Measurements from ENCODE around the gene RPL4. TPM values are rescaled to one million over a fixed set of nuclear protein-coding genes. Genes with fewer than 3 reads are reported as not detected.

RPL4 gene
- total and polyA plus RNA-seq, 2 donors (not counting 1 experiment from before 2014, with no cell fraction given) = 2,546 to 2,691 TPM

DNA sequence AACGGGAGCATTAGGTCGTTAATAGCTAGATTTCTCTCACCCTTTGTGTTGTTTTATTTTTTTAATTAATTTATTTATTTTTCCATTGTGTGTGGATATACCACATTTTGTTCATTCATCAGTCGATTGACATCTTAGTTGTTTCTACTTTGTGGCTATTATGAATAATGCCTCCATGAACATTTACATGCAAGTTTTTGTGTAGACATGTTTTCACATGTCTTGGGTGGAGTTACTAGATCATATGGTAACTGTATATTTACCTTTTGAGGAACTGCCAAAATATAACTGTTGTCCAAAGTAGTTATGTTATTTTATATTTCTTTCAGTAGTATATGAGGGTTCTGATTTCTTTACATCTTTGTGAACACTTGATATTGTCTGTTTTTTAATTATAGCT, 19.3 kb upstream of the RPL4 start:
- H2AFZ ChIP-seq (ENCODE audit: insufficient read depth, low read depth, low read length, poor library complexity, severe bottlenecking) = no peak overlapping the region
- CTCF ChIA-PET = no interaction called here
- WGBS (ENCODE audit: insufficient coverage) = no CpG with 5 or more reads among the region's 3 CpGs
- POLR2A ChIA-PET = no interaction called here
- H3K27ac ChIP-seq (ENCODE audit: low read length in 2 of 2) = no peak overlapping the region
- Mint-ChIP-seq H3K4me1 (no peaks in the 10 kb centered on the region), H3K27me3 (no peaks in the 10 kb centered on the region), H3K9me3 (ENCODE audit: insufficient read depth) (no peaks in the 10 kb centered on the region), H3K4me3 (no peak overlapping the region), H3K27ac (no peak overlapping the region)
- H3K9ac ChIP-seq (ENCODE audit: low read length) = no peak overlapping the region
- no peaks in the 10 kb centered on the region for H3K79me2 ChIP-seq (ENCODE audit: control insufficient read depth, insufficient read depth, low read length)
- no peak overlapping the region for H3K4me2 ChIP-seq (replicated peaks; ENCODE audit: low read depth, low read length, poor library complexity, severe bottlenecking)
- no peaks in the 10 kb centered on the region for H3K9me3 ChIP-seq (ENCODE audit: control extremely low read depth in 1 of 3, control insufficient read depth in 2 of 3, insufficient read depth in 1 of 3, low read length in 2 of 3)
- TF ChIP-seq, protein P1, sequence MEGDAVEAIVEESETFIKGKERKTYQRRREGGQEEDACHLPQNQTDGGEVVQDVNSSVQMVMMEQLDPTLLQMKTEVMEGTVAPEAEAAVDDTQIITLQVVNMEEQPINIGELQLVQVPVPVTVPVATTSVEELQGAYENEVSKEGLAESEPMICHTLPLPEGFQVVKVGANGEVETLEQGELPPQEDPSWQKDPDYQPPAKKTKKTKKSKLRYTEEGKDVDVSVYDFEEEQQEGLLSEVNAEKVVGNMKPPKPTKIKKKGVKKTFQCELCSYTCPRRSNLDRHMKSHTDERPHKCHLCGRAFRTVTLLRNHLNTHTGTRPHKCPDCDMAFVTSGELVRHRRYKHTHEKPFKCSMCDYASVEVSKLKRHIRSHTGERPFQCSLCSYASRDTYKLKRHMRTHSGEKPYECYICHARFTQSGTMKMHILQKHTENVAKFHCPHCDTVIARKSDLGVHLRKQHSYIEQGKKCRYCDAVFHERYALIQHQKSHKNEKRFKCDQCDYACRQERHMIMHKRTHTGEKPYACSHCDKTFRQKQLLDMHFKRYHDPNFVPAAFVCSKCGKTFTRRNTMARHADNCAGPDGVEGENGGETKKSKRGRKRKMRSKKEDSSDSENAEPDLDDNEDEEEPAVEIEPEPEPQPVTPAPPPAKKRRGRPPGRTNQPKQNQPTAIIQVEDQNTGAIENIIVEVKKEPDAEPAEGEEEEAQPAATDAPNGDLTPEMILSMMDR (IDR thresholded peaks at IDR 0.05) = no peak
- no peak for TF ChIP-seq EZH2 (IDR thresholded peaks at IDR 0.05; ENCODE audit: borderline replicate concordance, insufficient read depth, low read depth, low read length, poor library complexity, severe bottlenecking)
- H3K27me3 ChIP-seq (replicated peaks in 1 of 4; ENCODE audit: control extremely low read depth in 1 of 4, control insufficient read depth in 3 of 4, insufficient read depth in 4 of 4, low read length in 3 of 4) = no peaks in the 10 kb centered on the region
- peaks cover 7 to 12% of the 10 kb centered on the region in 2 experiments for H3K36me3 ChIP-seq (replicated peaks in 1 of 2; ENCODE audit: control extremely low read depth in 1 of 2, control insufficient read depth in 1 of 2, extremely low read depth in 1 of 2, insufficient read depth in 2 of 2, low read length in 1 of 2)
- intact Hi-C loops (cut with micrococcal nuclease) = no loop called here
- no peak overlapping the region for H3K4me3 ChIP-seq (ENCODE audit: control extremely low read depth in 1 of 5, extremely low read depth in 1 of 5, insufficient read depth in 1 of 5, low read depth in 2 of 5, low read length in 4 of 5)
- DNase-seq = no peak
- no peaks in the 10 kb centered on the region for H4K20me1 ChIP-seq (ENCODE audit: control insufficient read depth, insufficient read depth, low read length, poor library complexity, severe bottlenecking)
- no peak for ATAC-seq (ENCODE audit: low read depth)
- no peaks in the 10 kb centered on the region for H3K4me1 ChIP-seq (ENCODE audit: control insufficient read depth in 2 of 2, insufficient read depth in 2 of 2, low read length in 2 of 2)

DNA sequence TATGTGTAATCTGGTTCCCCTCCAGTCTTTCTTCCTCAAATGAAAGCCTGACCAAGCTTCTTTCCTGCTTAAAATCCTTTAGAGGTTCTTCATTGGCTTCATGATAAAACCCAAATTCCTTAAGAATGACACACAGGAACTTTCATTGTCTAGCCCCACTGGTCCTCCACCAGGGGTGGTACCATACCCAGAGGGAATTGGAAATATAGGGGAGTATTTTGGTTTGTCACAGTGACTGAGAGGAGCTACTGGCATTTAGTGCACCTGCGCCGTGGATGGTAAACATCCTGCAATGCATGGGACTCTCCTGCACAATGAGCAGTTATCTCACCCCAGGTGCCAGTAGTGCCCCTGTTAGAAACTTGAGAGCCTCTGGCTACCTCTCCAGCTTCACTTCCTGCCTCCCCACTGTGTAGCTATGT, 11.3 kb upstream of the RPL4 start:
- intact Hi-C loops (cut with micrococcal nuclease) = no loop called here
- Histone ChIP-seq H3K9me3 (ENCODE audit: control extremely low read depth in 1 of 3, control insufficient read depth in 2 of 3, insufficient read depth in 1 of 3, low read length in 2 of 3) (no peaks in the 10 kb centered on the region), H3K4me1 (ENCODE audit: control insufficient read depth in 2 of 2, insufficient read depth in 2 of 2, low read length in 2 of 2) (no peaks in the 10 kb centered on the region), H4K20me1 (ENCODE audit: control insufficient read depth, insufficient read depth, low read length, poor library complexity, severe bottlenecking) (no peaks in the 10 kb centered on the region), H2AFZ (ENCODE audit: insufficient read depth, low read depth, low read length, poor library complexity, severe bottlenecking) (no peak overlapping the region), H3K4me2 (replicated peaks; ENCODE audit: low read depth, low read length, poor library complexity, severe bottlenecking) (no peak overlapping the region), H3K27me3 (replicated peaks in 1 of 4; ENCODE audit: control extremely low read depth in 1 of 4, control insufficient read depth in 3 of 4, insufficient read depth in 4 of 4, low read length in 3 of 4) (no peaks in the 10 kb centered on the region), H3K36me3 (replicated peaks in 1 of 2; ENCODE audit: control extremely low read depth in 1 of 2, control insufficient read depth in 1 of 2, extremely low read depth in 1 of 2, insufficient read depth in 2 of 2, low read length in 1 of 2) (peaks cover 2 to 21% of the 10 kb centered on the region in 2 experiments), H3K4me3 (ENCODE audit: control extremely low read depth in 1 of 5, extremely low read depth in 1 of 5, insufficient read depth in 1 of 5, low read depth in 2 of 5, low read length in 4 of 5) (no peak overlapping the region), H3K79me2 (ENCODE audit: control insufficient read depth, insufficient read depth, low read length) (peaks cover 3% of the 10 kb centered on the region), H3K9ac (ENCODE audit: low read length) (no peak overlapping the region), H3K27ac (ENCODE audit: low read length in 2 of 2) (no peak overlapping the region)
- Mint-ChIP-seq H3K27me3 (no peaks in the 10 kb centered on the region), H3K9me3 (ENCODE audit: insufficient read depth) (no peaks in the 10 kb centered on the region), H3K27ac (no peak overlapping the region), H3K4me3 (no peak overlapping the region), H3K4me1 (no peaks in the 10 kb centered on the region)
- DNase-seq (no peak), ATAC-seq (ENCODE audit: low read depth) (no peak)
- 94% methylated on average over 2 of the region's 2 CpGs for WGBS (ENCODE audit: insufficient coverage)
- CTCF ChIA-PET = interaction anchor here (1.2 kb wide), 1 partner anchor 17 kb away, joined by 3 read pairs; no protein-coding TSS in a partner anchor
- TF ChIP-seq EZH2 (IDR thresholded peaks at IDR 0.05; ENCODE audit: borderline replicate concordance, insufficient read depth, low read depth, low read length, poor library complexity, severe bottlenecking) = no peak
- TF ChIP-seq, protein P1 (IDR thresholded peaks at IDR 0.05) = no peak
- POLR2A ChIA-PET = no interaction called here

All from B cell (primary cell).